HG03520 (cell line): Measurements from ENCODE around the gene DAPK1.

Source experiments
- ATAC-seq: cut with Tn5 transposase; IDR thresholded peaks from one replicate; pipeline ENCODE4 v1.9.1; 2021; ENCODE audit warnings: mild to moderate bottlenecking, moderate library complexity; ENCODE audit not compliant: unreplicated experiment

Gene DAPK1

GRCh38 chr9:87681271-87682061 lies 183.8 kb downstream of the DAPK1 start:
- no peak for ATAC-seq

GRCh38 chr9:87682085-87682484 lies 184.4 kb downstream of the DAPK1 start:
- no peak for ATAC-seq

GRCh38 chr9:87682618-87683017 lies 185.0 kb downstream of the DAPK1 start:
- no peak for ATAC-seq

GRCh38 chr9:87683751-87684626 lies 186.3 kb downstream of the DAPK1 start:
- no peak for ATAC-seq

- ATAC-seq, result no peak
Observed at GRCh38 chr9:87684627-87685219, 187.1 kb downstream of the DAPK1 start.

GRCh38 chr9:87685441-87685840 lies 187.8 kb downstream of the DAPK1 start:
- no peak for ATAC-seq

GRCh38 chr9:87685871-87686519 lies 188.3 kb downstream of the DAPK1 start:
- no peak for ATAC-seq

- ATAC-seq, result no peak
Observed at GRCh38 chr9:87686520-87687090, 188.9 kb downstream of the DAPK1 start.

GRCh38 chr9:87687207-87687606 lies 189.5 kb downstream of the DAPK1 start:
- ATAC-seq, result no peak

- no peak for ATAC-seq
Observed at GRCh38 chr9:87694236-87694755, 196.6 kb downstream of the DAPK1 start.

- no peak for ATAC-seq
Observed at GRCh38 chr9:87695523-87695922, 197.9 kb downstream of the DAPK1 start.

- no peak for ATAC-seq
Observed at GRCh38 chr9:87696641-87697040, 199.0 kb downstream of the DAPK1 start.

- ATAC-seq, result no peak
Observed at GRCh38 chr9:87698069-87698809, 200.6 kb downstream of the DAPK1 start.

- no peak for ATAC-seq
Observed at GRCh38 chr9:87699835-87700234, 202.2 kb downstream of the DAPK1 start.

- ATAC-seq, result no peak
Observed at GRCh38 chr9:87701491-87701890, 203.8 kb downstream of the DAPK1 start.

GRCh38 chr9:87701931-87702421 lies 204.3 kb downstream of the DAPK1 start:
- ATAC-seq, result no peak

- ATAC-seq, result no peak
Observed at GRCh38 chr9:87702921-87703320, 205.3 kb downstream of the DAPK1 start.

- ATAC-seq, result no peak
Observed at GRCh38 chr9:87703636-87704276, 206.1 kb downstream of the DAPK1 start.

- no peak for ATAC-seq
Observed at GRCh38 chr9:87704342-87704741, 206.7 kb downstream of the DAPK1 start.
